T-cell (primary cell): Measurements from ENCODE around the gene ZDHHC7. TPM values are rescaled to one million over a fixed set of nuclear protein-coding genes. Genes with fewer than 3 reads are reported as not detected.

Experiments used
- ATAC-seq, 4 experiments: fragments of 200-7000 bp in 3 of 4; fragments of 150-1000 bp in 1 of 4; cut with Tn5 transposase; replicated peaks in 1 of 4; 1 replicate in 3 of 4; 2 replicates in 1 of 4; pipeline ENCODE4 v1.10.0; 2021; ENCODE audit warnings: moderate library complexity in 3 of 4, mild to moderate bottlenecking in 2 of 4, moderate number of reproducible peaks in 1 of 4
- CTCF ChIA-PET, 2 donors: fragments of 300-600 bp; sonication (Branson Sonifier 250); formaldehyde crosslinking; loops; one replicate each; lab custom pipeline; 2022; ENCODE audit warnings: antibody characterized with exemption in 2 of 2; lab: Charles Lee
- POLR2A ChIA-PET, 2 donors: fragments of 300-600 bp; sonication (Branson Sonifier 250); formaldehyde crosslinking; loops; one replicate each; lab custom pipeline; 2022; ENCODE audit warnings: antibody characterized with exemption in 2 of 2; lab: Charles Lee
- DNase-seq, 35 experiments: peaks; one replicate each; pipeline versions ENCODE4 v3.0.0 to v3.0.0-alpha.2; 2013 to 2023
- H3K27ac ChIP-seq: one replicate; pipeline ENCODE4 v1.5.1; 2013; ENCODE audit warnings: low read length
- H3K27me3 ChIP-seq, 2 experiments: replicated peaks in 1 of 2; 1 replicate in 1 of 2; 2 replicates in 1 of 2; pipeline versions ENCODE4 v1.6.1 to v1.7.0; 2013; ENCODE audit warnings: low read length in 1 of 2, mixed read lengths in 1 of 2; ENCODE audit not compliant: control insufficient read depth in 2 of 2, insufficient read depth in 2 of 2; ENCODE audit errors: extremely low read depth in 1 of 2
- H3K36me3 ChIP-seq, 2 donors: 1 replicate in 1 of 2; 2 replicates in 1 of 2; pipeline versions ENCODE4 v1.6.1 to v1.7.0; 2013; ENCODE audit warnings: low read length in 1 of 2; ENCODE audit not compliant: control insufficient read depth in 2 of 2, insufficient read depth in 1 of 2; ENCODE audit errors: extremely low read depth in 1 of 2
- H3K4me1 ChIP-seq, 2 experiments: 1 replicate in 1 of 2; 2 replicates in 1 of 2; pipeline versions ENCODE4 v1.6.1 to v1.7.0; 2013; ENCODE audit warnings: low read length in 2 of 2, mixed read lengths in 1 of 2; ENCODE audit not compliant: insufficient read depth in 2 of 2, control insufficient read depth in 1 of 2; ENCODE audit errors: extremely low read depth in 1 of 2
- H3K4me3 ChIP-seq, 2 donors: 1 replicate in 1 of 2; 2 replicates in 1 of 2; pipeline versions ENCODE4 v1.5.1 to v1.7.0; 2013; ENCODE audit warnings: mild to moderate bottlenecking in 2 of 2, low read length in 1 of 2, moderate library complexity in 1 of 2; ENCODE audit not compliant: control insufficient read depth in 1 of 2; ENCODE audit errors: extremely low read depth in 1 of 2
- H3K9me3 ChIP-seq: 2 replicates; pipeline ENCODE4 v1.7.0; 2013
- H3K27ac Mint-ChIP-seq, 2 donors: one replicate each; pipeline ENCODE4 v1.8.0; 2020 to 2021; ENCODE audit warnings: mild to moderate bottlenecking in 2 of 2, mixed read lengths in 2 of 2
- H3K27me3 Mint-ChIP-seq, 2 donors: one replicate each; pipeline ENCODE4 v1.8.0; 2021 to 2022; ENCODE audit warnings: mixed read lengths in 2 of 2
- H3K36me3 Mint-ChIP-seq: one replicate; pipeline ENCODE4 v1.8.0; 2021; ENCODE audit warnings: mixed read lengths
- H3K4me1 Mint-ChIP-seq, 3 donors: one replicate each; pipeline ENCODE4 v1.8.0; 2020 to 2022; ENCODE audit warnings: mixed read lengths in 3 of 3, mild to moderate bottlenecking in 1 of 3
- H3K4me3 Mint-ChIP-seq, 3 donors: one replicate each; pipeline ENCODE4 v1.8.0; 2020 to 2022; ENCODE audit warnings: mild to moderate bottlenecking in 3 of 3, mixed read lengths in 3 of 3, moderate library complexity in 3 of 3
- H3K9me3 Mint-ChIP-seq, 3 donors: one replicate each; pipeline ENCODE4 v1.8.0; 2020 to 2022; ENCODE audit warnings: mixed read lengths in 3 of 3
- WGBS: methylation state at CpG from one replicate; pipeline ENCODE4 v1.1.5; 2013; ENCODE audit warnings: missing lambda C conversion rate; ENCODE audit not compliant: insufficient coverage; 5-methylcytosine and 5-hydroxymethylcytosine counted together
- total RNA-seq, 35 experiments: library from RNA in 6 of 35; stranded (reverse) in 6 of 35; fragments of 120-200 nt in 1 of 35; gene quantifications; one replicate each; pipeline versions ENCODE4 v1.2.1 to v1.2.4 and lab custom pipeline; 2013 to 2026

ZDHHC7 gene
- total RNA-seq, 5 donors from 2014 or later (not counting 1 experiment from before 2014, with no cell fraction given): 33.5 to 43.9 (median 38.7) TPM

- ATAC-seq (no peak), DNase-seq (no peak)
- H3K4me1 Mint-ChIP-seq: no peaks in the 10 kb centered on the region
- no peaks in the 10 kb centered on the region for H3K27me3 ChIP-seq
- no peak overlapping the region for H3K4me3 Mint-ChIP-seq
- H3K4me1 ChIP-seq: no peaks in the 10 kb centered on the region
- ChIA-PET POLR2A (no interaction called here), CTCF (no interaction called here)
- H3K36me3 ChIP-seq: peaks cover 2 to 57% of the 10 kb centered on the region in 2 donors
- WGBS: 98% methylated on average over 17 of the region's 17 CpGs
- no peaks in the 10 kb centered on the region for H3K9me3 ChIP-seq
- H3K27ac ChIP-seq: no peak overlapping the region
- H3K9me3 Mint-ChIP-seq: no peaks in the 10 kb centered on the region
- H3K27ac Mint-ChIP-seq: no peak overlapping the region
- H3K4me3 ChIP-seq: no peak overlapping the region
- no peaks in the 10 kb centered on the region for H3K27me3 Mint-ChIP-seq
- H3K36me3 Mint-ChIP-seq: peaks cover 50% of the 10 kb centered on the region
Measured at GRCh38 chr16:84976644-84977400, 34.5 kb downstream of the ZDHHC7 start.

DNA sequence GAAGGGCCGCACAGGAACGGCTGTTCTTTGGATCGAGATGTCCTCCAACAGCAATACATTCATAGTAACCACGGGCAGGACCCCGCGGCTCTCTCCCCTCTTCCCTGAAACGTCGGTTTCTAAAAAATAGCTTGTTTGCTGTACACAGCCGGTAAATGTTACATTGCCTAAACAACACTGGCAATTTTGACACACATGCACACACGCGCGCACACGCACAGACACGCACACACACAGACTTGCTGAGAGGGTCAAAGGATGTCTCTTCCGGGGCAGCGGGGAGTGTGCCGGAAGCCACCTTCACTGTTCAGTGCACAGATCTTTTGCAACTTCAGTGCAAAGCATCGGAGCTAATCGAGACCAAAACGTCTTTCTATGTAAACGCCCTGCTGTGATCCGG is 35.8 kb downstream of the ZDHHC7 start:
- peaks cover 40% of the 10 kb centered on the region for H3K36me3 Mint-ChIP-seq
- H3K36me3 ChIP-seq: peaks cover 2 to 46% of the 10 kb centered on the region in 2 donors
- 97% methylated on average over 22 of the region's 22 CpGs for WGBS
- ChIA-PET CTCF (interaction anchor here in 1 of 2 donors (0.7 kb wide), 1 partner anchor 177 kb away, joined by 4 read pairs; no protein-coding TSS in a partner anchor), POLR2A (no interaction called here)
- H3K9me3 ChIP-seq: no peaks in the 10 kb centered on the region
- H3K27ac ChIP-seq: no peak overlapping the region
- no peak overlapping the region for H3K4me3 Mint-ChIP-seq
- H3K27ac Mint-ChIP-seq: no peak overlapping the region
- peaks cover 0 to 4% of the 10 kb centered on the region in 2 experiments for H3K4me1 ChIP-seq
- H3K27me3 Mint-ChIP-seq: no peaks in the 10 kb centered on the region
- H3K4me1 Mint-ChIP-seq: peaks cover 2 to 3% (median 2%) of the 10 kb centered on the region in 3 donors
- DNase-seq (no peak), ATAC-seq (no peak)
- H3K4me3 ChIP-seq: no peak overlapping the region
- no peaks in the 10 kb centered on the region for H3K27me3 ChIP-seq
- H3K9me3 Mint-ChIP-seq: no peaks in the 10 kb centered on the region

DNA sequence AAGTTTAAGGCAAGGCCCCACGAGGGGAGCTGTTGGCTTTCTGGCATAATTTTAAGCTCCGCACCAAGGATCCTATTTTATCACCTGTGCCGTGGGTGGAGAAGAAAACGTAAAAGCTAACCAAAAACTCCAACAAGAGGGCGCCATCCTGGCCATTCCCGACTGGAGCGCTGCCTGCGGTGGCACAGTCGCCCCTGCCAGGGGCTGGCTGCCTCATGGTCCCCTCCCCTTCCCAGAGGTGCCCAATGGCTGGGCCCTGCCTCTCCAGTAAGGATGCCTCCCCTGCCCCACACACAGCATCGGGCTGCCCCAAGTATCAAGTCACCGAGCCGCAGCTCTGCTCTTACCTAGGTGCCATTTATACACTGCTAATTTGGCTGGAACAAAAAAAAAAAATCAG is 36.3 kb downstream of the ZDHHC7 start:
- CTCF ChIA-PET: interaction anchor here in 1 of 2 donors (0.7 to 0.9 kb wide), 2 partner anchors 177 to 220 kb away, joined by 3 to 4 read pairs; no protein-coding TSS in a partner anchor
- peaks cover 39% of the 10 kb centered on the region for H3K36me3 Mint-ChIP-seq

GRCh38 chr16:84973776-84974523 is 37.4 kb downstream of the ZDHHC7 start:
- peaks cover 34% of the 10 kb centered on the region for H3K36me3 Mint-ChIP-seq
- Histone ChIP-seq H3K9me3 (no peaks in the 10 kb centered on the region), H3K4me3 (no peak overlapping the region), H3K27me3 (peaks cover 0 to 6% of the 10 kb centered on the region in 2 experiments), H3K27ac (no peak overlapping the region), H3K4me1 (peaks cover 0 to 6% of the 10 kb centered on the region in 2 experiments), H3K36me3 (peaks cover 2 to 42% of the 10 kb centered on the region in 2 donors)
- no peaks in the 10 kb centered on the region for H3K9me3 Mint-ChIP-seq
- H3K4me1 Mint-ChIP-seq: peaks cover 4 to 6% (median 4%) of the 10 kb centered on the region in 3 donors
- no peak for ATAC-seq
- DNase-seq: no peak
- ChIA-PET CTCF (interaction anchor here in 1 of 2 donors (0.7 to 0.9 kb wide), 2 partner anchors 37 to 219 kb away, joined by 3 read pairs; no protein-coding TSS in a partner anchor), POLR2A (no interaction called here)
- WGBS: 92% methylated on average over 15 of the region's 23 CpGs
- H3K27ac Mint-ChIP-seq: no peak overlapping the region
- H3K4me3 Mint-ChIP-seq: no peak overlapping the region
- H3K27me3 Mint-ChIP-seq: no peaks in the 10 kb centered on the region

More for the DNA sequence above, 36.3 kb downstream of the ZDHHC7 start:
- Histone ChIP-seq H3K36me3 (peaks cover 2 to 46% of the 10 kb centered on the region in 2 donors), H3K4me1 (peaks cover 0 to 6% of the 10 kb centered on the region in 2 experiments), H3K27ac (no peak overlapping the region), H3K9me3 (no peaks in the 10 kb centered on the region), H3K4me3 (no peak overlapping the region), H3K27me3 (peaks cover 0 to 3% of the 10 kb centered on the region in 2 experiments)
- WGBS: 90% methylated on average over 10 of the region's 12 CpGs
- Mint-ChIP-seq H3K4me3 (no peak overlapping the region), H3K27ac (no peak overlapping the region), H3K27me3 (no peaks in the 10 kb centered on the region), H3K9me3 (no peaks in the 10 kb centered on the region), H3K4me1 (peaks cover 4 to 6% (median 4%) of the 10 kb centered on the region in 3 donors)
- POLR2A ChIA-PET: no interaction called here
- DNase-seq (no peak), ATAC-seq (no peak)

DNA sequence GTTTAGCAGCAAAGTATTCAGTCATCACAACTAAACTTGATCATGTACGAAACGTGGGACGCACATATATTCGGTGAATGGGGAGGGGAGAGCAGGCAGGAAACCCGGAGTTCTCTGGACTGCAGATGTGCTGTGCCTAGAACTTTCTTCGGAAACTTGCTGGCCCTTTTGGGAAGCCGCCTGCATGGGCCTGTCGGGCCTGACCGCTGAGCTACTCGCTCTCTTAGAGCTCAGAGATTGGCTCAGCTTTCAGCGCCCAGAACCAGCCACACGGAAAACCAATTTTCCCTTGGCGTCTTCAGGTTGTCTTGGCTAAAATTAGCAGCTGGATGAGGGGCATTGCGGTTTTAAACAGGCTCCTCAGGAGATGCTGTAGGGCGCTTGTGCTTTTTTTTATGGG is 38.1 kb downstream of the ZDHHC7 start:
- H3K4me1 ChIP-seq: peaks cover 0 to 6% of the 10 kb centered on the region in 2 experiments
- Mint-ChIP-seq H3K36me3 (peaks cover 34% of the 10 kb centered on the region), H3K27ac (no peak overlapping the region), H3K27me3 (no peaks in the 10 kb centered on the region), H3K4me3 (no peak overlapping the region), H3K4me1 (peaks cover 4 to 6% (median 4%) of the 10 kb centered on the region in 3 donors), H3K9me3 (no peaks in the 10 kb centered on the region)
- H3K9me3 ChIP-seq: no peaks in the 10 kb centered on the region
- ATAC-seq (no peak), DNase-seq (no peak)
- ChIA-PET CTCF (interaction anchor here (0.6 to 6.1 kb wide), 6 partner anchors 38 to 476 kb away, joined by 3 to 52 read pairs (median 3); no protein-coding TSS in a partner anchor), POLR2A (interaction anchor here in 1 of 2 donors (0.7 kb wide), 1 partner anchor 34 kb away, joined by 11 read pairs; no protein-coding TSS in a partner anchor)
- peaks cover 2 to 40% of the 10 kb centered on the region in 2 donors for H3K36me3 ChIP-seq
- H3K27ac ChIP-seq: no peak overlapping the region
- H3K27me3 ChIP-seq: peaks cover 0 to 7% of the 10 kb centered on the region in 2 experiments
- WGBS: 94% methylated on average over 12 of the region's 15 CpGs
- no peak overlapping the region for H3K4me3 ChIP-seq
